GM23338 (cell line): ENCODE data around the gene HORMAD2. TPM values are rescaled to one million over a fixed set of nuclear protein-coding genes. Genes with fewer than 3 reads are reported as not detected.

ENCODE experiments used
- ATAC-seq: fragments of 200-7000 bp; cut with Tn5 transposase; 3 replicates; pipeline ENCODE4 v1.9.1; 2020
- DNase-seq: peaks from one replicate; pipeline ENCODE4 v3.0.0-alpha.2; 2015; ENCODE audit warnings: low spot score
- H2AFZ ChIP-seq: fragments of 200-600 bp; sonication (generic); 2 replicates; pipeline ENCODE4 v1.8.0; 2016; ENCODE audit warnings: antibody characterized with exemption, mild to moderate bottlenecking, moderate library complexity
- H3F3A ChIP-seq: fragments of 200-600 bp; sonication (generic); replicated peaks from 2 replicates; pipeline ENCODE4 v1.8.0; 2017; ENCODE audit warnings: antibody characterized with exemption, mixed run types, low read depth
- H3K27ac ChIP-seq: fragments of 200-600 bp; sonication (generic); 2 replicates; pipeline ENCODE4 v1.6.1; 2016; ENCODE audit warnings: low read depth
- H3K27me3 ChIP-seq: fragments of 200-600 bp; sonication (generic); 2 replicates; pipeline ENCODE4 v1.8.0; 2016; ENCODE audit warnings: mild to moderate bottlenecking, mixed run types, moderate library complexity; ENCODE audit not compliant: insufficient read depth
- H3K36me3 ChIP-seq: fragments of 200-600 bp; sonication (generic); 2 replicates; pipeline ENCODE4 v1.8.0; 2016; ENCODE audit warnings: mild to moderate bottlenecking; ENCODE audit not compliant: insufficient read depth
- H3K4me1 ChIP-seq: fragments of 200-600 bp; sonication (generic); 2 replicates; pipeline ENCODE4 v1.8.0; 2016; ENCODE audit warnings: mild to moderate bottlenecking, moderate library complexity; ENCODE audit not compliant: insufficient read depth
- H3K4me2 ChIP-seq: fragments of 200-600 bp; sonication (generic); 2 replicates; pipeline ENCODE4 v1.7.1; 2017; ENCODE audit warnings: mixed run types
- H3K4me3 ChIP-seq: fragments of 200-600 bp; sonication (generic); 2 replicates; pipeline ENCODE4 v1.6.1; 2016; ENCODE audit warnings: mixed run types
- H3K79me2 ChIP-seq: fragments of 200-600 bp; sonication (generic); replicated peaks from 2 replicates; pipeline ENCODE4 v1.8.0; 2017; ENCODE audit warnings: mild to moderate bottlenecking; ENCODE audit not compliant: insufficient read depth
- H3K9me2 ChIP-seq: fragments of 200-600 bp; sonication (generic); 2 replicates; pipeline ENCODE4 v1.8.0; 2017; ENCODE audit not compliant: insufficient read depth
- H4K20me1 ChIP-seq: fragments of 200-600 bp; sonication (generic); replicated peaks from 2 replicates; pipeline ENCODE4 v1.8.0; 2017; ENCODE audit warnings: mild to moderate bottlenecking; ENCODE audit not compliant: insufficient read depth
- H3K27ac Mint-ChIP-seq: 2 replicates; pipeline ENCODE4 v1.8.0; 2020; ENCODE audit warnings: inconsistent platforms, mild to moderate bottlenecking, moderate library complexity, mixed read lengths
- H3K27me3 Mint-ChIP-seq: 3 replicates; pipeline ENCODE4 v1.8.0; 2022; ENCODE audit warnings: low read depth, mild to moderate bottlenecking, moderate library complexity, mixed read lengths, inconsistent platforms; ENCODE audit not compliant: insufficient read depth, poor library complexity
- H3K36me3 Mint-ChIP-seq: 3 replicates; pipeline ENCODE4 v1.8.0; 2021; ENCODE audit warnings: low read depth, mild to moderate bottlenecking, inconsistent platforms, moderate library complexity, mixed read lengths
- H3K4me1 Mint-ChIP-seq: 3 replicates; pipeline ENCODE4 v1.8.0; 2020; ENCODE audit warnings: mild to moderate bottlenecking, inconsistent platforms, mixed read lengths
- H3K4me3 Mint-ChIP-seq: 3 replicates; pipeline ENCODE4 v1.8.0; 2021; ENCODE audit warnings: moderate library complexity, mild to moderate bottlenecking, inconsistent platforms, mixed read lengths
- H3K9me3 Mint-ChIP-seq: 3 replicates; pipeline ENCODE4 v1.8.0; 2020; ENCODE audit warnings: moderate library complexity, mild to moderate bottlenecking, inconsistent platforms, mixed read lengths
- CREB1 ChIP-seq: fragments of 250-450 bp; sonication (Bioruptor Pico); IDR thresholded peaks from 2 replicates; pipeline ENCODE4 v1.5.0; 2020; ENCODE audit warnings: low read depth, mild to moderate bottlenecking, moderate library complexity
- EZH2 ChIP-seq: fragments of 200-600 bp; sonication (generic); IDR thresholded peaks from one replicate; pipeline ENCODE4 v1.8.0; 2017; ENCODE audit warnings: antibody characterized with exemption, mild to moderate bottlenecking, low read depth; ENCODE audit not compliant: unreplicated experiment
- EZH2phosphoT487 ChIP-seq: fragments of 200-600 bp; sonication (generic); IDR thresholded peaks from one replicate; pipeline ENCODE4 v1.8.1; 2018; ENCODE audit warnings: antibody characterized with exemption; ENCODE audit not compliant: unreplicated experiment
- JUNB ChIP-seq: IDR thresholded peaks from one replicate; pipeline ENCODE4 v1.6.1; 2016; ENCODE audit warnings: antibody characterized with exemption; ENCODE audit not compliant: unreplicated experiment
- NANOG ChIP-seq: IDR thresholded peaks from 2 replicates; pipeline ENCODE4 v1.6.1; 2016; ENCODE audit warnings: antibody characterized with exemption, borderline replicate concordance
- POLR2AphosphoS5 ChIP-seq: IDR thresholded peaks from 2 replicates; pipeline ENCODE4 v1.6.1; 2016; ENCODE audit warnings: antibody characterized with exemption, low read depth
- REST ChIP-seq: IDR thresholded peaks from one replicate; pipeline ENCODE4 v1.6.1; 2018; ENCODE audit warnings: antibody characterized with exemption; ENCODE audit not compliant: unreplicated experiment
- STAT1 ChIP-seq: IDR thresholded peaks from one replicate; pipeline ENCODE4 v1.6.1; 2016; ENCODE audit warnings: antibody characterized with exemption; ENCODE audit not compliant: unreplicated experiment
- ZNF114 ChIP-seq: fragments of 250-450 bp; sonication (Bioruptor Pico); IDR thresholded peaks from 2 replicates; pipeline ENCODE4 v1.5.0; 2020; ENCODE audit warnings: mild to moderate bottlenecking, moderate library complexity
- ZNF331 ChIP-seq: fragments of 250-450 bp; sonication (Bioruptor Pico); IDR thresholded peaks from 2 replicates; pipeline ENCODE4 v1.5.0; 2020; ENCODE audit warnings: low read depth, mild to moderate bottlenecking, moderate library complexity
- polyA plus RNA-seq: library from polyadenylated mRNA; unstranded; fragments of >200 nt; fragmentation: Nextera tagmentation; extraction: Ambion mirVana; gene quantifications from 2 replicates; pipeline ENCODE4 v1.2.1, GENCODE V29; 2016
- total RNA-seq: library from RNA; depleted of rRNA; stranded (reverse); fragments of >200 nt; shearing (Covaris generic); gene quantifications from 2 replicates; pipeline ENCODE4 v1.2.3, GENCODE V29; 2014
- TF ChIP-seq, protein P1 (sequence below): fragments of 250-450 bp; sonication (Bioruptor Pico); IDR thresholded peaks from 2 replicates; pipeline ENCODE4 v1.5.0; 2020; ENCODE audit warnings: mild to moderate bottlenecking, moderate library complexity

Gene HORMAD2
- total and polyA plus RNA-seq, 2 experiments from 2014 or later, result 0.40 TPM; not detected in 1

DNA sequence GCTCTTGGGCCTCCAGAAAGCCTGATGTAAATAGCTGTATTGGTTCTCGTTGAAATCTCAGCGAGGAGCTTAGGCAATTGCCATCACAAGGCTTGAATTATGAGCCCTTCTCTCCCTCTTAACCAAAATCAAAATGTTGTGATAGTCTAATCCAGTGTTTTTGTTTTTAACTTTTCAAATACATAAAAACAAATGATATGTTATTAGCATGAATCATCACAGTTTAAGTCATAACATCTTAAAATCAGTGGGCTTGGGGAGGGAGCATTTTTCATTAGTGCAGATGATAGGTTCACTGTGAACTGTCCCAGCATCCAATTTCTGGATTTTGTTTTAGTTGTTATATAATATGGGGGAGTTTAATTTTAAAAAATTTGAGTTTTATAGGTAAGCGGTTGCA is 48.9 kb upstream of the HORMAD2 start (continued):
- no peak for TF ChIP-seq REST
- no peak for TF ChIP-seq STAT1
- TF ChIP-seq EZH2phosphoT487, result no peak
- no peak for TF ChIP-seq JUNB
- TF ChIP-seq CREB1, result no peak
- no peak for TF ChIP-seq ZNF114 (CRISPR knock-in tag)

GRCh38 chr22:30031764-30032455 is 48.4 kb upstream of the HORMAD2 start:
- Mint-ChIP-seq H3K4me3 (no peak overlapping the region), H3K27me3 (peaks cover 8% of the 10 kb centered on the region), H3K36me3 (no peaks in the 10 kb centered on the region), H3K27ac (no peak overlapping the region), H3K4me1 (peaks cover 3% of the 10 kb centered on the region; the same call in 1 of the 3 replicates), H3K9me3 (no peaks in the 10 kb centered on the region)
- ATAC-seq (no peak), DNase-seq (no peak)
- H3K27me3 ChIP-seq, result no peaks in the 10 kb centered on the region
- no peak overlapping the region for H3K4me3 ChIP-seq
- H3F3A ChIP-seq, result no peaks in the 10 kb centered on the region
- H3K36me3 ChIP-seq, result no peaks in the 10 kb centered on the region
- no peaks in the 10 kb centered on the region for H3K79me2 ChIP-seq
- no peak overlapping the region for H2AFZ ChIP-seq
- H3K4me1 ChIP-seq, result no peaks in the 10 kb centered on the region; the same call in 1 of the 2 replicates
- no peaks in the 10 kb centered on the region for H3K9me2 ChIP-seq
- no peak overlapping the region for H3K4me2 ChIP-seq
- H4K20me1 ChIP-seq, result no peaks in the 10 kb centered on the region
- no peak overlapping the region for H3K27ac ChIP-seq
- TF ChIP-seq JUNB (no peak), ZNF331 (CRISPR knock-in tag) (no peak), NANOG (no peak), EZH2 (no peak), STAT1 (no peak), CREB1 (no peak), ZNF114 (CRISPR knock-in tag) (no peak), POLR2AphosphoS5 (no peak), REST (no peak), EZH2phosphoT487 (no peak)
- TF ChIP-seq, protein P1, sequence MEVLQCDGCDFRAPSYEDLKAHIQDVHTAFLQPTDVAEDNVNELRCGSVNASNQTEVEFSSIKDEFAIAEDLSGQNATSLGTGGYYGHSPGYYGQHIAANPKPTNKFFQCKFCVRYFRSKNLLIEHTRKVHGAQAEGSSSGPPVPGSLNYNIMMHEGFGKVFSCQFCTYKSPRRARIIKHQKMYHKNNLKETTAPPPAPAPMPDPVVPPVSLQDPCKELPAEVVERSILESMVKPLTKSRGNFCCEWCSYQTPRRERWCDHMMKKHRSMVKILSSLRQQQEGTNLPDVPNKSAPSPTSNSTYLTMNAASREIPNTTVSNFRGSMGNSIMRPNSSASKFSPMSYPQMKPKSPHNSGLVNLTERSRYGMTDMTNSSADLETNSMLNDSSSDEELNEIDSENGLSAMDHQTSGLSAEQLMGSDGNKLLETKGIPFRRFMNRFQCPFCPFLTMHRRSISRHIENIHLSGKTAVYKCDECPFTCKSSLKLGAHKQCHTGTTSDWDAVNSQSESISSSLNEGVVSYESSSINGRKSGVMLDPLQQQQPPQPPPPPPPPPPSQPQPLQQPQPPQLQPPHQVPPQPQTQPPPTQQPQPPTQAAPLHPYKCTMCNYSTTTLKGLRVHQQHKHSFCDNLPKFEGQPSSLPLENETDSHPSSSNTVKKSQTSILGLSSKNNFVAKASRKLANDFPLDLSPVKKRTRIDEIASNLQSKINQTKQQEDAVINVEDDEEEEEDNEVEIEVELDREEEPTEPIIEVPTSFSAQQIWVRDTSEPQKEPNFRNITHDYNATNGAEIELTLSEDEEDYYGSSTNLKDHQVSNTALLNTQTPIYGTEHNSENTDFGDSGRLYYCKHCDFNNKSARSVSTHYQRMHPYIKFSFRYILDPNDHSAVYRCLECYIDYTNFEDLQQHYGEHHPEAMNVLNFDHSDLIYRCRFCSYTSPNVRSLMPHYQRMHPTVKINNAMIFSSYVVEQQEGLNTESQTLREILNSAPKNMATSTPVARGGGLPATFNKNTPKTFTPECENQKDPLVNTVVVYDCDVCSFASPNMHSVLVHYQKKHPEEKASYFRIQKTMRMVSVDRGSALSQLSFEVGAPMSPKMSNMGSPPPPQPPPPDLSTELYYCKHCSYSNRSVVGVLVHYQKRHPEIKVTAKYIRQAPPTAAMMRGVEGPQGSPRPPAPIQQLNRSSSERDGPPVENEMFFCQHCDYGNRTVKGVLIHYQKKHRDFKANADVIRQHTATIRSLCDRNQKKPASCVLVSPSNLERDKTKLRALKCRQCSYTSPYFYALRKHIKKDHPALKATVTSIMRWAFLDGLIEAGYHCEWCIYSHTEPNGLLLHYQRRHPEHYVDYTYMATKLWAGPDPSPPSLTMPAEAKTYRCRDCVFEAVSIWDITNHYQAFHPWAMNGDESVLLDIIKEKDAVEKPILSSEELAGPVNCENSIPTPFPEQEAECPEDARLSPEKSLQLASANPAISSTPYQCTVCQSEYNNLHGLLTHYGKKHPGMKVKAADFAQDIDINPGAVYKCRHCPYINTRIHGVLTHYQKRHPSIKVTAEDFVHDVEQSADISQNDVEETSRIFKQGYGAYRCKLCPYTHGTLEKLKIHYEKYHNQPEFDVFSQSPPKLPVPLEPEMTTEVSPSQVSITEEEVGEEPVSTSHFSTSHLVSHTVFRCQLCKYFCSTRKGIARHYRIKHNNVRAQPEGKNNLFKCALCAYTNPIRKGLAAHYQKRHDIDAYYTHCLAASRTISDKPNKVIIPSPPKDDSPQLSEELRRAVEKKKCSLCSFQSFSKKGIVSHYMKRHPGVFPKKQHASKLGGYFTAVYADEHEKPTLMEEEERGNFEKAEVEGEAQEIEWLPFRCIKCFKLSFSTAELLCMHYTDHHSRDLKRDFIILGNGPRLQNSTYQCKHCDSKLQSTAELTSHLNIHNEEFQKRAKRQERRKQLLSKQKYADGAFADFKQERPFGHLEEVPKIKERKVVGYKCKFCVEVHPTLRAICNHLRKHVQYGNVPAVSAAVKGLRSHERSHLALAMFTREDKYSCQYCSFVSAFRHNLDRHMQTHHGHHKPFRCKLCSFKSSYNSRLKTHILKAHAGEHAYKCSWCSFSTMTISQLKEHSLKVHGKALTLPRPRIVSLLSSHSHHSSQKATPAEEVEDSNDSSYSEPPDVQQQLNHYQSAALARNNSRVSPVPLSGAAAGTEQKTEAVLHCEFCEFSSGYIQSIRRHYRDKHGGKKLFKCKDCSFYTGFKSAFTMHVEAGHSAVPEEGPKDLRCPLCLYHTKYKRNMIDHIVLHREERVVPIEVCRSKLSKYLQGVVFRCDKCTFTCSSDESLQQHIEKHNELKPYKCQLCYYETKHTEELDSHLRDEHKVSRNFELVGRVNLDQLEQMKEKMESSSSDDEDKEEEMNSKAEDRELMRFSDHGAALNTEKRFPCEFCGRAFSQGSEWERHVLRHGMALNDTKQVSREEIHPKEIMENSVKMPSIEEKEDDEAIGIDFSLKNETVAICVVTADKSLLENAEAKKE, result no peak
